Measurements from ENCODE around the gene ANKUB1.
"Not testable (repeated sequence)": the region's sequence is repeated elsewhere in the genome, so short reads cannot be mapped to it uniquely, and the experiment has no call there.

Gene ANKUB1, protein sequence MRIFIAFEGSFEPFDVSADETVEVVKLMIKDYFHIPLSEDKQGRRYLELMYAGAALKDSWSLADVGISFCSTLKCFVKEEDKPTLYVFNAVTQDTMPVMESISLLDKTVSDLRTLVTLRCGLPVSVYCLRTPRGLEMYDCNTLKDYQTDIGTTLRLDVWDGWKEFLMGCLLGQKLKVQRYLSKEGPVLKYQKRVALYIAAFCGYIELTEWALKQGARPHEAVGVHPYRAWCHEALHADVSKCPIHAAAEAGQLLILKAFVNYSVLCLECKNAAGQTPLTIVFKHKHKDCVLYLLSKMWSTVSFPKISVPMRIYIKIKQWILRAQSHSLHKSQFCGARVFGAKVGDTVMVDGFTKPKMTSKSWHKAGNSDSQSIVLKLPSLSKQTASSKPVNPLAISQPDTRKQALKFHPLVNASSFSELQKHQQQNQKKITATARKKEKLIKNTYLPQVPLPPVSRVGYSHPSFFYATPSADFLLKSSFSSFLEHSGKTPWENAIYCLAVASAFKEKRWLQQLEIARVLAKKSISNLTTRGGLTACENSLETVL

DNA sequence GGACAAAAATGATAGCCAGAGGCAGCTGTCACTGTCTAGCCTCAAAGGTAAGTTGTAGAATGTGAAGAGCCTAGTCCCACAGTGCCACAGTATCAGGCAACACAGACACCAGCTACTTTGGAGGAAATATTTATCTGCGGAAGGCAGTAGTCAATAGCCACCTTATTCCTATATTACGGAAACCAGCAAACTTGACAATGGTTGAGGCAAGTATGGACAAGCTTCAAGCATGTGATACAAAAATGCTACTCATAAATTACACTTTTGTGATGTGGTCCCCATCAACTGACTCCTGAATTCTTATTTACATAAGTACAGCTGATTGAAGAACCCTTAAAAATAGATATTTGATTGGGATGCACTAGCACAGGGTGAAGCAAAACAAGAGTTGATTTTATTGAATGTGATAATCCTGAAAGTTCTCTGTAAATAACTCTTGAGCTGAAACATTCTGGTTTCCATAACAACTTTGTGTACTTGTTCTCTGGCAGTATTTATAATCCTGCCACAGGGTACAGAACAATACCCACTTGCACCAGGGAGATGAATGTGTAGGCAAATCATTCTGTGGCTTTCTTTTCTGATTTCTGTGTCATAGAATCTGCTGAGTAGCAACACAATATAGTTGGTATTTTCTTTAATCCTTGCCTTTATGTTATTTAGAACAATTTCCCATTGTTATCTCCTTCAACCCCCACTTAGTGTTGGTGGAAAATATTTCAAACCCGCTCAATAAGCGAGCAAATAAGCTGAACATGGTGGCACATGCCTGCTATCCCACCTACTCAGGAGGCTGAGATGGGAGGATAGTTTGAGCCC, at the start of gene ANKUB1:
TSS of gene ANKUB1 (minus strand) at position 103 of the 819 bp plus-strand sequence. CDS start 188 bp downstream, outside the sequence.
- DNase-seq: no peak

DNA sequence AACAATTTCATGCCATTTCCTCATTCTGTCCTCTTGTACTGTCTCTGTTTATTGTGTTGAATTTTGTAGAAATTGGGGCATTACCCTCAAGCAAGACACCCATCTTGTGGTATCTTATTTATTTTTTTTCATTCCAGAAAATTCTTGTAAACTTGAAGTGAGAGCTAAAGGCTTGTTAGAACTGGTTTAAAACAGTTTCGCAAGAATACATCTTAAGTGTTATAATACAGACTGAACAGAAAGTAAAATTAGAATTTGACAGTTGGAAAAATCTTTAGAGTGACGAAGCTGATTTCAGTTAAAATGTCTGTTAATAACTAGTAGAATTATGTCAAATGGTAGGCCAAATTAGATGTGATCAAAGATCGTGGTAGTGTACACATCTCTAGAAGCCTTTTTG, 47.5 kb upstream of the ANKUB1 start:
- DNase-seq: no peak

DNA sequence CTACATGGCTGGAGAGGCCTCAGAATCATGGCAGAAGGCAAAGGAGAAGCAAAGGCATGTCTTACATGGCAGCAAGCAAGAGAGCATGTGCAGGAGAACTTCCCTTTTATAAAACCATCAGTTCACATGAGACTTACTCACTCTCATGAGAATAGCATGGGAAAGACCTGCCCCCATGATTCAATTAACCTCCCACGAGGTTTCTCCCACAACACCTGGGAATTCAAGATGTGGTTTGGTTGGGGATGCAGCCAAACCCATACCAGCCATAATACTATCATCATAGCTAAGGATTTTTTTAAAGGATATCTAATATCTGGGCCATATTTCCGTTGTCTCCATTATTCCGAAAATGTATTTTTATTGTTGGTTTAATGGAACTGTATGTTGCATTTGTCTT, 47.1 kb upstream of the ANKUB1 start:
- not testable (repeated sequence) for DNase-seq

DNA sequence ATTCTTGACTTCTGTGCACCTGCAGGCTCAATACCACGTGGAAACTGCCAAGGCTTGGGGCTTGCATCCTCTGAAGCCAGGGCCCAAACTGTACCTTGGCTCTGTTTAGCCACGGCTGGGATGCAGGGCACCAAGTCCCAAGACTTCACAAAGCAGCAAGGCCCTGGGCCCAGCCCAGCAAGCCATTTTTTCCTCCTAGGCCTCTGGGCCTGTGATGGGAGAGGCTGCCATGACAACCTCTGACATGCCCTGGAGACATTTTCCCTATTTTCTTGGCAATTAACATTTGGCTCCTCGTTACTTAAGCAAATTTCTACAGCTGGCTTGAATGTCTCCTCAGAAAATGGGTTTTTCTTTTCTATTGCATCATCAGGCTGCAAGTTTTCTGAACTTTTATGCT, 46.1 kb upstream of the ANKUB1 start:
- DNase-seq: not testable (repeated sequence)

DNA sequence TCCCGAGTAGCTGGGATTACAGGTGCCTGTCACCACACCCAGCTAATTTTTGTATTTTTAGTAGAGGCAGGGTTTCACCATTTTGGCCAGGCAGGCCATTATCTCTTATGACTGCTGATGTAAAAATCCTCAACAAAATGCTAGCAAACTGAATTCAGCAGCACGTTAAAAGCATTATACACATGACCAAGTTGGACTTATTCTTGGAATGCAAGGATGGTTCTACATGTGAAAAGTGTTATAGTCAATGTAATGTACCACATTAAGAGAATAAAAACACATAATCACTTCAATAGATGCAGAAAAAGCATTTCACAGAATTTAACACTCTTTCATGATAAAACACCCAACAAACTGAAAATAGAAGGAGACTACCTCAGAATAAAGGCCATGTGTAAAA, 40.9 kb upstream of the ANKUB1 start:
- no peak for DNase-seq

DNA sequence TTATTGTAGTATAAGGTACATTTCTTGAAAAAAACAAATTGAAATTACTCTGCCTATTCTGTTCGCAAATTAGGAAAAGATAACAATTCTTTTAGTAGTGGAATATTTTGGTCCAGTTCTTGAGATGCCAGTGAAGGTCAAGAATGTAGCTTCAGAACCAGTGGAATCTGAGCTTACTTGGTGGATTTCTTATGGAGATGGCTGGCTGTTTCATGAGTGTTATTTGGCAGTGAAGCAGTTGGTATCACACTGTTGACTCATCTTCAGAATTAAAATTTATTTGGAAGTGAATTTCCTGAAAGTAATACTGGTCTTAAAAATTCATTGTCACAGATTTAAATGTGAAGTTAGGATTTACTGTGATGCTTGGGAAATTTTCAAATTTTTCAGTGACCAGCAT, 39.7 kb upstream of the ANKUB1 start:
- DNase-seq: no peak

DNA sequence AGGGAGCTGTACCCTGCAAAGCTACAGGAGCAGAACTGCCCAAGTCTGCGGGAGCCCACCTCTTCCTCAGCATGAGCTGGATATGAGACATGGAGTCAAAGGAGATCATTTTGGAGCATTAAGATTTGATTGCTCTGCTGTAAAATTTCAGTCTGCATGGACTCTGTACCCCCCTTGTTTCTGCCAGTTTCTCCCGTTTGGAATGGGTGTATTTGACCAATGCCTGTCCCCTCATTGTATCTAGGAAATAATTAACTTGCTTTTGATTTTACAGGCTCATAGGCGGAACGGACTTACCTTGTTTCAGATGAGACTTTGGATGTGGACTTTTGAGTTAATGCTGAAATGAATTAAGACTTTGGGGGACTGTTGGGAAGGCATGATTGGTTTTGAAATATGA, 39.0 kb upstream of the ANKUB1 start:
- no peak for DNase-seq

DNA sequence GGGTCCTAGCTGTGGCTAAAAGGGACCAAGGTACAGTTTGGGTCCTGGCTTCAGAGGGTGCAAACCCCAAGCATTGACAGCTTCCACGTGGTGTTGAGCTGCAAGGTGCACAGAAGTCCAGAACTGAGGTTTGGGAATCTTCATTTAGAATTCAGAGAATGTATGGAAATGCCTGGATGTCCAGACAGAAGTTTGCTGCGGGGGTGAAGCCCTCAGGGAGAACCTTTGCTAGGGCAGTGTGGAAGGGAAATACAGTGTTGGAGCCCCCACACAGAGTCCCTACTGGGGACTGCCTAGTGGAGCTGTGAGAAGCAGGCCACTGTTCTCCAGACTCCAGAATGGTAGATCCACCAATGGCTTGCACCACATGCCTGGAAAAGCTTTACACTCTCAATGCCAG, 38.5 kb upstream of the ANKUB1 start:
- DNase-seq: no peak

DNA sequence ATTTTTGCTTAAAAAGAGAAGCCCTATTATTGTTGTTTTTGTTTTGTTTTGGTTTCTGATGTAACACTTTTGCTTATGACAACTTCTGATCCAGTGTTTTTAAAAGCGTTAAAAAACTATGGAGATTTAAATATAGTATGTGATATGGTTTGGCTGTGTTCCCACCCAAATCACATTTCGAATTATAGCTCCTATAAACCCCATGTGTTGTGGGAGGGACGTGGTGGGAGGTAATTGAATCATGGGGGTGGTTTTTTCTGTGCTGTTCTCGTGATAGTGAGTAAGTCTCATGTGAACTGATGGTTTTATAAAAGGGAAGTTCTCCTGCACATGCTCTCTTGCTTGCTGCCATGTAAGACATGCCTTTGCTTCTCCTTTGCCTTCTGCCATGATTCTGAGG, 37.3 kb upstream of the ANKUB1 start:
- not testable (repeated sequence) for DNase-seq

DNA sequence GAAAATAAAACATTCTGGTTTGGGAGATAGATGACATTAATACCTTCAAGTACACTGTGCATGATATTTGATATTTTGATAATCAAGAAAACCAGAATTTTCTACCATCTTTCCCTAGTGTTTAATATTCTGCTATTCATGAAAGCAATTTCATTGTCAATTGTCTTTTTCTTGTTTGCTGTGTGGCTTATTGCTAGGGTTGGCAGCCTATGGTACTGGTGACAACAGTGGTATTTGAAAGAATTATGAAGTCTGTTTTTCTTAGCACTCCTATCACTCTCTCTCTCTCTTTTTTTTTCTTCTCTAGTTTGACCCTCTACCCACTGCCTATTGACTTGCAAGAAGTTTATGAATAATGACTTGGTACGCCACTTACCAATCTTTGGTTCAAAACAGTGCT, 36.0 kb upstream of the ANKUB1 start:
- no peak for DNase-seq

DNA sequence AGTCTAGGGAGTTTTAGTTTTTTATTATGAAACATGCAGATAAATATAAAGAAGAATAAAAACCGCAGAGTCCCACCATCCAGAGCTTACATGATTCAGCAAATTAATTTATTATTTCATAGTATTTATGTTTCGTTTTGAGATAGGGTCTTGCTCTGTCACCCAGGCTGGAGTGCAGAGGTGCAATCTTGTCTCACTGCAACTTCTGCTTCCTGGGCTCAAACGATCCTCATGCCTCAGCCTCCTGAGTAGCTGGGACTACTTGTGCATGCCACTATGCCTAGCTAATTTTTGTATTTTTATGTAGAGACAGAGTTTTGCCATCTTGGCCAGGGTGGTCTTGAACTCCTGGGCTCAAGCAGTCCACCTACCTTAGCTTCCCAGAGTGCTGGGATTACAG, 34.3 kb upstream of the ANKUB1 start:
- no peak for DNase-seq

DNA sequence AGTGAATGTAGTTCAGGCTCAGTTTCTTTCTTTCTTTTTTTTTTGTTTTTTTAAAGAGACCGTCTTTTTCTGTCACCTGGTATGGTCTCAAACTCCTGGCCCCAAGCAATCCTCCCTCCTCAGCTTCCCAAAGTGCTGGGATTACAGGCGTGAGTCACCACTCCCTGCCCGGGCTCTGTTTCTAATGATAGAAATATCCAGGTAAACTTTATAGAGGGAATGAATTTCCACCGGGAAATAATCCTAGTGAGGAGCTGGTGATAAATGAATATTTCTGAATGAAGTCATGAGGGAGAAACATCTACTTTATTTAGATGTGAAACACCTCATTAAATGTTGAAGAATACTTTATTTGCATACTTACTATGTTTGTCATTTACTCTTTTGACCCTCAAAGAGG, 27.8 kb upstream of the ANKUB1 start:
- DNase-seq: no peak

DNA sequence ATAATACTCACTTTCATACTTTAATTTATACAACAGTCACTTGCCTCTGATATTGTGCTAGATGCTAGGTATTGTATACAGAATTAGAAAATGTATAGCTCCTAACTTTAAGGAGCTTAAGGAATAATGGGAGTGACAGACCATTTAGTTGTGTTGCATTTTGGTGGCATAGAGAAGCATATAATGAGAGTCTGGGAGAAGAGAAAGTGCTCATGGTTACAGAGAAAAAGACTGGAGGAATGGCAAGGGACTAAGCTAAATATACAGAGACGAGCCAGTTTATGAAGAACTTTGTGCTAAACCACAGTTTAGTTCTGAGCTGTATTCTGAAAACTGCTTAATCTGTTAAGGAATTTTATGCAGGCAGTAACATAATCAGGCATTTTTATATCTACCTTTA, 27.1 kb upstream of the ANKUB1 start:
- DNase-seq: no peak

DNA sequence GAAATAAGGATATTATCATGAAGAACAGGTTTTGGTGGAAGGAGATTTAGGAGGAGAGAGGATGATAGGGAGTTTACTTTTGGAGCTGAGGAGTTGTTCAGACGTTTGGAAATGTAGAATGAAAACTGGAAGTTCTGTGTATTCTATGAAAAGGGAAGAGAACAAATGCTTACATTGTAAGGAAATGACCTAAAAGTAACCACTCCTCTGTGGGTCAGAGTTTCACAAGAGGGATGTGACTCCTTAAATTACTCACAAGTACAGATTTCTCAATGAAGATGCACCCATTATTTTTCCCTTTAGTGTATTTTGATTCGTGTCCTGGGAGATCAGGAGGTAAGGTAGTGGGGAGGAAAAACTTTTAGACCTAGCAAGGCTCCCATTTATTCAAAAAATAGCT, 24.6 kb upstream of the ANKUB1 start:
- no peak for DNase-seq

DNA sequence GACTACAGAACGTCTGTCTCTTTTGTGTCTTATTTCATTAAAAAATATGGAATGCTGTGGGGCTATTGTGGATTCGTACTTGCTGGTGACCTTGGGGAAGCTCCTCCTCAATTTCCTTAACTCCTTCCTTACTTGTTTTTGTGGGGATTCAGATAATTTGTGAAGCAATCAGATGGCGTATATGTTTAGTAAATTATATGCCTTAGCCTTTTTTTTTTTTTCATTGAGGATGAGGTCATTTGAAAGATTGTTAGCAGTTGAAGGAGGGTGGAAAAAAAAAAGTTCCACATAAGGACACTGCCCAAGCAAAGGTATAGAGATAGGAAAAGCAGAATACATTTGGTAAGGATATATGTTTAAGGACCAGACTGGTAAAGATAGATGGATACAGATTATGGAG, 24.0 kb upstream of the ANKUB1 start:
- DNase-seq: no peak

DNA sequence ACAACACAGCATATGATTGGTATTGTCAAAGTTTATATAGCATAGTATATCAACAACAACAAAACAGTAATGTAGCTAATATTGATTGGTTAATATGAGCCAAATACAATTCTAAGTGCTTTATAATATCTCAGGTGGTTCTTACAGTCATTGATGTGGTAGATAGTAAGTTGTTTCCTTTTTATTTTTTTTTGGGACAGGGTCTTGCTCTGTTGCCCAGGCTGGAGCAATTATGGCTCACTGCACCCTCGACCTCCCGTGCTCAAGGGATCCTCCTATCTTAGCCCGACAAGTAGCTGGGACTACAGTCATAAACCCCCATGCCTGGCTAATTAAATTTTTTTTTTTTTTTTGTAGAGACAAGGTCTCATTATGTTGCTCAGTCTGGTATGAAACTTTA, 23.4 kb upstream of the ANKUB1 start:
- no peak for DNase-seq

DNA sequence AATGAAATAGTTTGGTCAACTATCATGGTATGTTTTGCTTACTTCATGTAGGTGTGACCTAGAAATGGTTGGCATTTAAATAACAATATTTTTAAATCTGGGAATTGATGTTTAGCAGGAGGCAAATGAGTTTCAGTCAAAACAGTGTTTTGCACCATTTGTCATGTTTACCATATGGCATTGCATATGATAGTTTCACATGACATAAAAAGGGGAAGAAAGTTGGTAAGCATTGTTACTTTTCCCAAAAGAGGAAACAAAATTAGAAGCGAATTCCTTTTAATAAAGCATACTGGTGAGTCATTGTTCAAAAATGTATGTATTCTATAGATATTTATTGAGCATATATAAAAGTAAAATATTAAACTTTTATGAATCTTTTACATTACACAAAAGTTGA, 23.0 kb upstream of the ANKUB1 start:
- no peak for DNase-seq

DNA sequence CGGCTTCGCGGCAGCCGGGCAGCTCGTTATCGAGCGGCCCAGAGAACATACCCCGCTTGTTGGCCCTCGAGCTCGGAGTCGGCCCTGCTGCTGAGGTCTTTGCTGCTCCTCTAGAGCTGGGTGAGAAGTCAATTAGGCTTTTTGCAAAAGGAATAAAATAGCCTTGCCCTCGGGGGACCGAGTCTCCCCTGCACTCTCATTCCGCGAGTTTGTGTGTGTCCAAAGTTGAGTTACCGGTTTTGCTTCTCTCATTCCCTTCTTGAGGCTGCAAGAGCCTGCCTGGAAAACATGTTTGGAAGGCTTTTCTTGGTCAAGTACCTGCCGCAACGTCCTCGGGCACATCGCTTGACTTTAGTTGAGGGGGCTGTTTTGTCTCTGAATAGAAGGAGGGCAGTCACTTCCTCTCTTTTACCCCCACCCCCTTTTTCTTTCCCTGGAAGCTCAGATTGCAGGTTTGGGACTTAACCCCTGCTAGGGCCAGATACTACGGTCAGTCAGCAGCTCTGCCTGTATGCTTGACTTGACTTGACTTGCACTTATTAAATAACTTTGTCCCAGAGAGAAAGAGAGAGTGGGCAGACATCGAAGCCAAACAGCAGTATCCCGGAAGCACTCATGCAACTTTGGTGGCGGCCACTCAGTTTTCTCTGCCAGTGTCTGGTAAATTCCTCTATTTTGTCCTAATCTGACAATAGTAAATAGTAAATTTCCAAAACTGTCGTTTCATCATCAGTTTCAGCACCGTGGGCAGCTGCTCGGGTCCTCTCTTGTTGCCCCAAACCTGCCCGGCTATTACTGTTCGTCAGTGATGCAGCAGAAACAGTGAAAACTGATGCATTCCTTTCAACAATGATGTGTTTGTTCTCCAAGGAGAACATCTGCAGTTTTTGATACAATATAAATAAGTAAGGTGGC, 21.3 kb upstream of the ANKUB1 start:
- peak in 10 of 14 donors; percentile 23 to 87 (median 64) for DNase-seq

DNA sequence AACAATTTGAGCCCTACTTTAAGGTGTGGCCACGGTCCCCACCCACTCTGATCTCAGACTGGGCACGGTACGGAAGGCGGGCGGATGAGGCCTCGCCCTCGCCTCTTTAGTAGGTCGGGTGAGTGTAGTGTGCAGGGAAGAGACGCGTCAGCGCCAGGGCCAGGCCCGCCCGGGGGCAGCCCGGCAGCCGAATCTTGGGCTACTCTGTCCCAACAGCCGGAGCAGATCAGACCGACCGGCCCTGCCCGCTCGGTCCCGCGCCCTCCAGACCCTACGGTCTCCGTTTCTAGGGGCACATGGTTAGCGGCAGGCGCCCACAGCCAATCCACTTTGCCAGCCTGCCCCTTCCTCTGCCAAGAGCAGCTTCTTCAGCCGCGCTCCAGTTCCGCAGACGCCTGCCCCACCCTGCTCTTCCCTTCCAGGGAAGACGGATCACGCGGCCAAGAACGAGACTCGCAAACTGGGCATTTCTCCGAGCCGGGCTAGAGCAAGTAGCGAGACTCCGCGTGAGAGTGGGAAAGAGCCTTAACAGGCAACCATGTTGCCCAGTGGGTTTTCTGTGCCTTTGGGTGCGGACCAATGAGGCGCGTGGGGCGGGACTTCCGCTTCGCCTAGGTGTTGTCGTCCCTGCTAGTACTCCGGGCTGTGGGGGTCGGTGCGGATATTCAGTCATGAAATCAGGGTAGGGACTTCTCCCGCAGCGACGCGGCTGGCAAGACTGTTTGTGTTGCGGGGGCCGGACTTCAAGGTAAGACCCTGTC, 20.4 kb upstream of the ANKUB1 start, which contains the start of gene RNF13:
TSS of gene RNF13 (plus strand) at position 610 of the 761 bp plus-strand sequence. CDS start 32,812 bp downstream, outside the sequence.
- peak; percentile 76 to 98 (median 96) for DNase-seq

DNA sequence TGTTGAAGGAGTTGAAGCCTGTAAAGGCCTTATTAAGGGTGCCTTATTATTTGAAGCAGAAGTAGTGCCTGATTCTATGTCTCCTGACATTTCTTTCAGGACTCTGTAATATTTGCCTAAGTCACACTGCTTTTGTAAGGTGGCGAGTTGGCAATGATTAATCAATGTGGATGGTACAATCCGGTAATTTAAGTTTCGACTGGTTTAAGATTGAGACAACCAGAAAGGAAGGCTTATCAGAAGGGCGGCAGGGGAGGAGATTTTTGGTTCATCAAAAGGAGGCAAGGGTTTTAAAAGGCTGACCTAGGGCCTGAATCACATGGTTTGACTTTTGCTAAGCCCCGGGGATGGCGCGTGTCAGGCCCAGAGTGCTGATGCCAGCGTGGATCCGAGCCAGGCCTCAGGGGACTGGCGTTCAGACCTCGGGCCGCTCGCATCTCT, 19.8 kb upstream of the ANKUB1 start:
- DNase-seq: peak in 5 of 14 donors; percentile 29 to 80 (median 73)

DNA sequence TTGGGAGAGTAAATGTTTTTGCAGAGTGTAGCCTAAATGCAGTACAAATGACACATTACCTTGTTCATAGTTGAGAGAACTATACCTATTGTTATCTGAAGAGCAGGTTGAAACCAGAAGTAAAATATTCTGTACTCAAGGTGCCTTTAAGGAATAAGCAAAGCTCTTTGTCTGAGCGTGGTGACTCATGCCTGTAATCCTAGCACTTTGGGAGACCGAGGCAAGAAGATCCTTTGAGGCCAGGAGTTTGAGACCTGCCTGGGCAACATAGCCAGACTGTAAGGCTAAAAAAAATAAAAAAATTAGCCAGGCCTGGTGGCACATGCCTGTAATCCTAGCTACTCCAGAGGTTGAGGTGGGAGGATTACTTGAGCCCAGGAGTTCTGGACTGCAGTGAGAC, 18.5 kb upstream of the ANKUB1 start:
- DNase-seq: no peak

All from C1 segment of cervical spinal cord (tissue), 14 donors.